Activated T-cell treated with anti-CD3 and anti-CD28 coated beads, Interleukin-2, amount 50 U/mL, for 24 hours (primary cell): ENCODE results near the gene RYR3.

ENCODE experiments used
- DNase-seq: peaks from one replicate; pipeline ENCODE4 v3.0.0-alpha.2; 2020
- H3K27ac Mint-ChIP-seq: 2 replicates; pipeline ENCODE4 v1.8.0; 2020; ENCODE audit warnings: mild to moderate bottlenecking, mixed read lengths
- H3K27me3 Mint-ChIP-seq: 2 replicates; pipeline ENCODE4 v1.8.0; 2020; ENCODE audit warnings: mixed read lengths
- H3K36me3 Mint-ChIP-seq: 2 replicates; pipeline ENCODE4 v1.8.0; 2020; ENCODE audit warnings: low read depth, mixed read lengths
- H3K4me1 Mint-ChIP-seq: 2 replicates; pipeline ENCODE4 v1.8.0; 2020; ENCODE audit warnings: low read depth, mixed read lengths
- H3K4me3 Mint-ChIP-seq: 2 replicates; pipeline ENCODE4 v1.8.0; 2020; ENCODE audit warnings: mild to moderate bottlenecking, moderate library complexity, mixed read lengths
- H3K9me3 Mint-ChIP-seq: 2 replicates; pipeline ENCODE4 v1.8.0; 2020; ENCODE audit warnings: mixed read lengths

The RYR3 gene

GRCh38 chr15:33724321-33725036 is 413.7 kb downstream of the RYR3 start:
- Mint-ChIP-seq H3K27ac (no peak overlapping the region), H3K4me1 (peaks cover 1% of the 10 kb centered on the region), H3K4me3 (no peak overlapping the region), H3K27me3 (peaks cover 10% of the 10 kb centered on the region), H3K36me3 (no peaks in the 10 kb centered on the region), H3K9me3 (no peaks in the 10 kb centered on the region)
- no peak for DNase-seq

DNA sequence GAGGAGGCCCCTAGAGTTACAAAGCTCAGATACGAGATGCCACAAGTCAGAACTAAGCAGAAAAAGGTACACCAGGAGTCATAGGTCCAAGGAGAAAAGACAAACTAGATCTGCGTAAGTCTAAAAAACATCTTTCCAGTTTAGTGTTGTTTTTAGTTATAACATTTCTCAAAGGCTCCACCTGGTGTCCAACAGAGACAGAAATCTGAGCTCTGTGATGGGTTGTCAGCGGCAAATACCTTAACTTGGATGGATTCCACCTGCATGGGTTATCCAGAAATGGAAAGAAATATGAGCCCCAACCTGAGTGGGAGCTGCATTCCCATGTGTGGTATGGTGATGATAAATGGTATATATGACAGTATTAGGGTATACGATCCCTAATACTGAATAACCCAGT is 418.9 kb downstream of the RYR3 start:
- H3K9me3 Mint-ChIP-seq = no peaks in the 10 kb centered on the region
- H3K27me3 Mint-ChIP-seq = no peaks in the 10 kb centered on the region
- H3K36me3 Mint-ChIP-seq = no peaks in the 10 kb centered on the region
- no peak for DNase-seq
- H3K4me1 Mint-ChIP-seq = no peaks in the 10 kb centered on the region
- H3K27ac Mint-ChIP-seq = no peak overlapping the region
- H3K4me3 Mint-ChIP-seq = no peak overlapping the region

DNA sequence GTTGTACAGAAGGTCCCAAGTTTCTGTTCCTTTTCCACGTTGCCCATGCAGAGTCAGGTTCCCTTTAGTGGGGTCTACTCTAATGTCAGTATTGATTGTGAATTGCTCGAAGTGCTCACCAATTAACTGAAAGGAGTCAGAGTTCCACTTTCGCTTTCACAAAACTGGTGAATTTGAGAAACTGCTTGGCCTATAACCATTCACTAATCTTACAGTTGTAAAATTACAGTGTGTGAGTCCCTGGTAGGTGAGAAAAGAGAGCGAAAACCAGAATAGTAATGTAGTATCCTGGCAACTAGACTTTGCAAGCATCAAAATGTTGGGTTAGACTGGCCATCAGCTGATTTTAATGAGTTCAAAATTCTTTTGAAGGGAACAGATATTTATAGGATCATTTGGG is 420.0 kb downstream of the RYR3 start:
- Mint-ChIP-seq H3K4me3 (no peak overlapping the region), H3K27me3 (no peaks in the 10 kb centered on the region), H3K36me3 (no peaks in the 10 kb centered on the region)

GRCh38 chr15:33735143-33735542 is 424.4 kb downstream of the RYR3 start:
- Mint-ChIP-seq H3K27ac (no peak overlapping the region), H3K9me3 (no peaks in the 10 kb centered on the region), H3K27me3 (peaks cover 6% of the 10 kb centered on the region), H3K4me3 (no peak overlapping the region), H3K36me3 (no peaks in the 10 kb centered on the region), H3K4me1 (peaks cover 1% of the 10 kb centered on the region)
- no peak for DNase-seq

More for the DNA sequence above, 420.0 kb downstream of the RYR3 start:
- H3K27ac Mint-ChIP-seq = no peak overlapping the region
- no peaks in the 10 kb centered on the region for H3K4me1 Mint-ChIP-seq
- DNase-seq = no peak
- H3K9me3 Mint-ChIP-seq = no peaks in the 10 kb centered on the region

GRCh38 chr15:33735637-33736247 is 425.0 kb downstream of the RYR3 start:
- no peaks in the 10 kb centered on the region for H3K9me3 Mint-ChIP-seq
- DNase-seq = no peak
- no peak overlapping the region for H3K27ac Mint-ChIP-seq
- no peaks in the 10 kb centered on the region for H3K36me3 Mint-ChIP-seq
- H3K27me3 Mint-ChIP-seq = peaks cover 6% of the 10 kb centered on the region
- H3K4me1 Mint-ChIP-seq = peaks cover 1% of the 10 kb centered on the region
- no peak overlapping the region for H3K4me3 Mint-ChIP-seq

GRCh38 chr15:33737687-33738601 is 427.2 kb downstream of the RYR3 start:
- H3K36me3 Mint-ChIP-seq = no peaks in the 10 kb centered on the region
- H3K4me3 Mint-ChIP-seq = no peak overlapping the region
- DNase-seq = peak; percentile 39
- no peak overlapping the region for H3K27ac Mint-ChIP-seq
- peaks cover 6% of the 10 kb centered on the region for H3K27me3 Mint-ChIP-seq
- H3K9me3 Mint-ChIP-seq = no peaks in the 10 kb centered on the region
- H3K4me1 Mint-ChIP-seq = peaks cover 1% of the 10 kb centered on the region

DNA sequence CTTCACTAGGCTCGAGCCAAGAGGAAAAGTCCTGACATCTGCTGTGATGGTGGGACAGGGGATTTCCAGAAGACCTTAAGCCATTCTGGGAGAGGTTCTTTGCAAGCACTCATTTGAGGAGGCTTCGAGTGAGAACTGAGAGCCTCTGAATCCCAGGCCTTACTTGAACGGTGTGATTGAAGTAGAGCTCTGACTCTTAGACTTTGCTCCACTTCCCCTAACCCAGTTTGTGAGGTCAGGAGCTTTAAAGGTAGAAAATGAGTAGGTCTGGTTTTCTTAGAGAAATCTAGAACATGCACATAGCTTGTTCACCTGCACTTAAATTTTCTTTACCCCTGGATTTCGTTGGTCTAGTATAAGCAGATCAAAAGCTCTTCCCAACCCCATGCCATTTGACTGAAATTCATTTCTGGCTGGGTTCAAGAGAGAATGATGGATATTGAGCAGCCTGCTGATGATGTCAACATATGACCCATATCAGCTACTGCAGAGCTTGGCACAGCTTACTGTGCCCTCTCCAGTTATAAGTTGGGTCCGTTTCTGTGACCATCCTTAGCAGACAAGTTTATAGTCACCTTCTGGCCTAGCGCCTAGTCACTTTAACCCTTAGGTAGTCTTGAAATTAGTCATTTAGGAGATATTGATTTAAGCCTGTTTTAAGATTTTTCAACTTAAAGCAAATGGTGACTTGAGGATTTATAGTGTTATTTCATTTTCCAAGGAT is 428.3 kb downstream of the RYR3 start:
- DNase-seq = no peak
- H3K4me1 Mint-ChIP-seq = peaks cover 1% of the 10 kb centered on the region
- H3K27ac Mint-ChIP-seq = no peak overlapping the region
- H3K4me3 Mint-ChIP-seq = no peak overlapping the region
- peaks cover 9% of the 10 kb centered on the region for H3K27me3 Mint-ChIP-seq
- no peaks in the 10 kb centered on the region for H3K9me3 Mint-ChIP-seq
- no peaks in the 10 kb centered on the region for H3K36me3 Mint-ChIP-seq

- DNase-seq = no peak
- no peak overlapping the region for H3K4me3 Mint-ChIP-seq
Observed at GRCh38 chr15:33742306-33742705, 431.5 kb downstream of the RYR3 start.

DNA sequence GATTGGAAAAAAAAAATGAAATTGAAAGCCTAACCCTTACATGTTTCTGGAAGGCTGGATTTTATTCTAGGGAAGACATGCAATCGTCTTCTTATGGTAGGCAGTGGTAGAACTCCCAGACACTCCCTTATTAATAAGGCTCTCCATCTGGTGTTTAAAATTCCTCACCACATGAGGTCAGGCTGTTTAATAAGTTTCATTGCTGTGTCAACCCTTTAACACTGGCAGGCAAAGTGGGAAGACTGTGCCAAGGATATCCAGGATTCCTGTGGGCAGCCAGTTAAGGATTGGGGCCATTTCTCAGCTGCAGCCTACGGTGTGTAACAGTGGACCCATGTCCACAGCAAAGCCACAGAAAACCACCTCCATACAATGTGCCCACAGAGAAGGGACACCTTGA is 432.0 kb downstream of the RYR3 start:
- Mint-ChIP-seq H3K27ac (no peak overlapping the region), H3K4me3 (no peak overlapping the region), H3K36me3 (no peaks in the 10 kb centered on the region), H3K27me3 (peaks cover 9% of the 10 kb centered on the region), H3K4me1 (peaks cover under 1% of the 10 kb centered on the region), H3K9me3 (no peaks in the 10 kb centered on the region)
- DNase-seq = no peak

More at GRCh38 chr15:33742306-33742705, 431.5 kb downstream of the RYR3 start:
- Mint-ChIP-seq H3K27ac (no peak overlapping the region), H3K4me1 (peaks cover 1% of the 10 kb centered on the region), H3K36me3 (no peaks in the 10 kb centered on the region), H3K9me3 (no peaks in the 10 kb centered on the region), H3K27me3 (peaks cover 9% of the 10 kb centered on the region)

GRCh38 chr15:33746203-33746602 is 435.4 kb downstream of the RYR3 start:
- Mint-ChIP-seq H3K27ac (no peak overlapping the region), H3K4me3 (no peak overlapping the region), H3K27me3 (peaks cover 3% of the 10 kb centered on the region)

GRCh38 chr15:33753012-33753411 is 442.2 kb downstream of the RYR3 start:
- H3K36me3 Mint-ChIP-seq = no peaks in the 10 kb centered on the region
- H3K4me3 Mint-ChIP-seq = no peak overlapping the region
- no peaks in the 10 kb centered on the region for H3K4me1 Mint-ChIP-seq
- H3K27me3 Mint-ChIP-seq = peaks cover 19% of the 10 kb centered on the region
- DNase-seq = no peak
- H3K9me3 Mint-ChIP-seq = no peaks in the 10 kb centered on the region
- H3K27ac Mint-ChIP-seq = no peak overlapping the region

More at GRCh38 chr15:33746203-33746602, 435.4 kb downstream of the RYR3 start:
- Mint-ChIP-seq H3K4me1 (no peaks in the 10 kb centered on the region), H3K9me3 (no peaks in the 10 kb centered on the region), H3K36me3 (no peaks in the 10 kb centered on the region)
- no peak for DNase-seq

- H3K36me3 Mint-ChIP-seq = no peaks in the 10 kb centered on the region
- no peak overlapping the region for H3K4me3 Mint-ChIP-seq
- DNase-seq = no peak
- peaks cover 24% of the 10 kb centered on the region for H3K27me3 Mint-ChIP-seq
- no peaks in the 10 kb centered on the region for H3K9me3 Mint-ChIP-seq
- no peaks in the 10 kb centered on the region for H3K4me1 Mint-ChIP-seq
- H3K27ac Mint-ChIP-seq = no peak overlapping the region
Observed at GRCh38 chr15:33754242-33754641, 443.5 kb downstream of the RYR3 start.

DNA sequence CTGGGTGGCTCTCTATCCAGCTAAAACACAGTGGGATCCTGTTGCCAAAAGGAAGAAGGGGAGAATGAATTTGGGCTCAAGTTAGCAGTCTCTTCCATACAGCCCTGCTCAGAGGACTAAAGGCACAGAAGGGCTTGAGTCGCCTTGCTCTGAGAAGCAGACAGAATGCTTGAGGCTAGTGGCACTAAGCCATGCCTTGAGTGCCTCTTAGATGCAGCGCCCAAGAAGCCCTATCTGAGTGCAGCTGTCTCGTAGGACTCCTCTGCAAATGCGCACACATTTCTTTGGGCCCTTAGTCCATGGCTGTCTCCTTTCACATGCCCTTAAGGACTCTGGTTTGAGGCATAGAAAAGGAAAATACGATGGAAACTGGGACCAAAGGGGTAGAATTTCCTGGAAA is 446.2 kb downstream of the RYR3 start:
- no peak overlapping the region for H3K4me3 Mint-ChIP-seq
- H3K4me1 Mint-ChIP-seq = no peaks in the 10 kb centered on the region
- H3K9me3 Mint-ChIP-seq = no peaks in the 10 kb centered on the region
- no peak overlapping the region for H3K27ac Mint-ChIP-seq
- H3K36me3 Mint-ChIP-seq = no peaks in the 10 kb centered on the region
- DNase-seq = no peak
- peaks cover 42% of the 10 kb centered on the region for H3K27me3 Mint-ChIP-seq

- no peak for DNase-seq
- no peaks in the 10 kb centered on the region for H3K4me1 Mint-ChIP-seq
- peaks cover 45% of the 10 kb centered on the region for H3K27me3 Mint-ChIP-seq
- H3K4me3 Mint-ChIP-seq = no peak overlapping the region
- no peak overlapping the region for H3K27ac Mint-ChIP-seq
- H3K36me3 Mint-ChIP-seq = no peaks in the 10 kb centered on the region
- no peaks in the 10 kb centered on the region for H3K9me3 Mint-ChIP-seq
Observed at GRCh38 chr15:33757516-33758232, 446.9 kb downstream of the RYR3 start.
